Measurements from ENCODE around the gene KIF26B.
"Not testable (repeated sequence)": the region's sequence is repeated elsewhere in the genome, so short reads cannot be mapped to it uniquely, and the experiment has no call there.

The KIF26B gene

DNA sequence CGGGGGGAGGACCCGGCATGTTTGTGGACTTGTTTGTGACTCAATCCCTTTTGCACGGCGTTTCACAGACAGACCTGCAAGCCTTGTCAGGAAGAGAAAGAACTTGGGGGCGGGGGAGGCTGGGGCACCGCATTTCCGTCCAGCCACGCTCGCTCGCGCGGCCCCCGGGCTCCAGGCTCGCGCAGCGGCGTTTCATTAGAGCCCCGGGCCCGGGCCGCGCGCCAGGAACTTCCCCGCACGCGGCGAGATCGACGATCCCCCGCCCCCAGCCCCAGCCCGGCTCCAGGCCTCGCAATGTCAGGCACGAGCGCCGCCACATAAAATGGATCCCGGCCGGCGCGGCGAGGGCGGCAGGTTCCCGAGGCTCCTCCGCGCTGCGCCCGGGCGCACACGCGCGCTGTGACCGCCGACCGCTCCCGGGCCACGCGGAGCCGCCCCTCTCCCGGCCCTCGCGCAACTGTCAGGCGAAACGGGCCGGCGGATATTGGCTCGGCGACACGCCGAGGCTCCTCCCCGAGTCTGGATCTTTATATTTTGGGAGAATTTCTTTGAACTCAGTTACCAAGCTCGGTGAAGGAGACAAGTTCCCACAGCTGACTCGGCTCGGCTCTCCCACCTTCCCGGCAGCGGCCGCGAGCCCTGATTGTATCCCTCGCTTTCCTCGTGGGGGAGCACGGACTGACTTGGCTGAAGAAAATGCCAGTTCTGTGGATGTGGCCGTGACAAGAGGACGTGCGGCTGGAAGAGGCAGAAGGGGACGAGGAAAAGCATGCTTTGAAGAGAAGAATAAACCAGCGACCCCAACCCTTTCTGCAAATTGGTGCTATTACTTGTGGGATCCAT, at the start of gene KIF26B:
Gene KIF26B, plus strand, starts transcription at position 557 of the 843 bp plus-strand sequence. CDS start 440 bp downstream, outside the sequence.
- peak; percentile 51 for DNase-seq

DNA sequence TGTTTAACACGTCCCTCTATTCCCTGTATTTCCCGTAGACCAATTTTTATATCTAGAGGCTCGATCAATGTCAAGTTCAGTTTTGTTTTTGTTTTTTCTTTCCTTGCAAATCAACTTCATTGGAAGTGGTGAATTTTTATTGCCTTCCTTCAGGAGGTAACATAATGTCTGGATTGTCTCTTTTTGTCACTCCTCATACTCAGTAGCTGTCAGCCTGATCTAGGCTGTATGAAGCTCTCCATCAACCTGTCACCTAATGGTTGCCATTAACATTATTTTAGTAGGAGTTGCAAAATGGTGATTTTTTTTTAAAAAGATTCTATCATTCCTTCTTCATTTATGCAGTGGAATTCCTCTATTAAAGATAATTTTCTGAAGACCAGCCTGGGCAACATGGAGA, 49.7 kb upstream of the KIF26B start:
- no peak for DNase-seq

DNA sequence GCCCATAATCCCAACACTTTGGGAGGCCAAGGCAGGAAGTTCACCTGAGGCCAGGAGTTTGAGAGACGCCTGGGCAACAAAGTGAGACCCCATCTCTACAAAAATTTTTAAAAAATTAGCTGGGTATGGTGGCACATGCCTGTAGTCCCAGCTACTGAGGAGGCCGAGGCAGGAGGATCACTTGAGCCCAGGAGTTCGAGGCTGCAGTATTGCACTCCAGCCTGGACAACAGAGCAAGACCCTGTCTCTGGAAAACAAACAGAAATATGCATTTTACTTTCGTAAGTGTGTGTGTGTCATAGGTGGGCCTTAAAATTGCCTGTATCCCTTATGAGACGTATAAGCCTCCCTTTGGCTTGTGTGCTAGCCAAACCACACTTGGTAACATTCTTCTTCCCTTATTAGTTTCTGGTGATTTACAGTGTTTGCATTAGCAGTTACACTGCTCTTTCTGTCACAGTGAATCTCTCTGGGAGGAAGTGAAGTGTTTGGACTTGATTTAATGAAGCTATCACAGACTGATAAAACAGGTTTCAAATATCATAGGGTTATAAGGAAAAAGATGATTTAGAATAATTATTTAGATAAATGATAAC, 48.9 kb upstream of the KIF26B start:
- no peak for DNase-seq

DNA sequence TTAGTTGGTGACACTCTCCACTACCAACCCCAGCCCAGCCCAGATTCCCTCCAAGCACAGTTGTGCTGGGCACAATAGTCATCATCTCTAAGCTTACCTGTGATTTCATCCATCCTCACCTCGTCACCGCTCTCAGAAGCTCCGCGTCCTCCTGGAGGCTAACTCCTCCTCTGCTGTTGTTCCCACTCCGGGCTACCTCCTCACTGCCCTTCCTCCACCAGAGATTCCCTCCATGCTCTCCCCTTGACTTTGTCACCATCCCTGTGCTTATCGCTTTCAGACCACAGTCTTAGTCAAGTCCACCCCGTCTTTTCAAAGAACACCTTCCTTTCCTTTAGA, 47.0 kb upstream of the KIF26B start:
- no peak for DNase-seq

DNA sequence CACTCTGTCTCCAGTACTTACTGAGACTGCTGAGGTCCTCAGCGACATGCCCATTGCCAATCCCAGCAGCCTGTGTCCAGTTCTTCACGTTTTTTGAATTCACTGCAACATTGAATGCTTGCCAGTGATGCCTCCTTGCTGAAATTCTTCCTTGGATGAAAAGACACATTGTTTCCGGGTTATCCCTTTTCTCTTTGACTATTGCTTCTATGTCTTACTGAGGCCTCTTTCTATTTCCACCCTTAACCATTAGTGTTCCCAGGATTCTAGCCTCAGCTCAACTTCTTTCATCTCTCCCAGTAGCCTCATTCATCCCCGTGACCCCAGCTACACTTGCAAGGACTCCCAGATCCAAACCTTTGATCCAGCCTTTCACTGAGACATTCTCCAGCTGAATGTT, 46.5 kb upstream of the KIF26B start:
- DNase-seq: no peak

DNA sequence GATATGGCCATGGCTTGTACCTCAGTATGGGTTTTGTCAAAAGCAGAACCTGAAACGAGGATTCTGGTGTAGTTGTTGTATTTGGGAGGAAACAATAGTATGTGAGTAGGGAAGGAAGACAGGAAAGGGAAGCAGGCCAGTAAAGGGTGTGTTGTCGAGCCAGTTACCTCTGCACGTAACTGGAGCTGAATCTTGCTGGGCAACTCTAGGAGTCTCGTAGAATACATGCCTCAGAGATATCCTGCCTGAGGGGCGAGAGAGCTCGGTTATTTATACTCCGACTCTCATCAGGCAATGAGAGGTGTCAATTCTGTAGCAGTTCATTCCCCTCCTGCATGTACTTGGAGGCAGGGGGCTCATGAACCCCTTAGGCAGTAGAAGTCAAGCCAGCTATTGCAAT, 45.9 kb upstream of the KIF26B start:
- DNase-seq: no peak

DNA sequence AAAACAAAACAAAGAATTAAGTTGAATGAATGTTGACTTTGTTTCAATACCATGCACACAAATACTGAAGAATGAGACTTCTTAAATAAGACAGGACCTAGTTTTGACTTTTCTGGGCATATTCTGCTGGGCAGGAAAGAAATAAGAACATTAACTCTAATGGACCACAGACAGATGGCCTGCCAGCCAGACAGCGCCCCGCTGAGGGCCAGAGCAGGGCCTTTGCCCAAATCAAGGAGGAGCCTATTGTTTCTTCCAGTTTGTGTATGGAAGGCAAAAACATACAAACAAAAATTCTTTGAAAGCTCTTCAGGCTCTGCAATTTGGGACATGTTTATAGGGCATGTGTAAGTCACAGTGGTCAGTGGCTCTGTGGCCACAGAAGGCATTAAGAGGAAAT, 44.4 kb upstream of the KIF26B start:
- DNase-seq: no peak

DNA sequence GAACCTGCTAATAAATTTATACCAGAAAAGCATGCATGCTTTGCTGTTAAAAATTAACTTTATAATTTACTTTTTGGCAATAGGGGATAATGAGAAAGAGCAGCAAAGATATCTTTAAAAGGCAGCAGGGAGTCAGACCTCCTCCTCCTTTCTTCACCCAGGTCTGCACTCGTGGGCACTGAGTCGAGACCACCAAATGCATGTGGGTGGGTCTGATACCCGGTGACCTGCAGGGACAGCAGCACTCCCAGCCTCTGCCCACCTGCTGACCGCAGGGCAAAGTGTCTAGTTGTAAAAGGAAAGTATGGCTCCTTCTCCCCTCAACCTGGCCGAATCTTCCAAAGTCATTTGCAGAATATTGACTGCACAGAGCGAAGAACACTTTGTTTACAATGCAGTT, 43.7 kb upstream of the KIF26B start:
- no peak for DNase-seq

DNA sequence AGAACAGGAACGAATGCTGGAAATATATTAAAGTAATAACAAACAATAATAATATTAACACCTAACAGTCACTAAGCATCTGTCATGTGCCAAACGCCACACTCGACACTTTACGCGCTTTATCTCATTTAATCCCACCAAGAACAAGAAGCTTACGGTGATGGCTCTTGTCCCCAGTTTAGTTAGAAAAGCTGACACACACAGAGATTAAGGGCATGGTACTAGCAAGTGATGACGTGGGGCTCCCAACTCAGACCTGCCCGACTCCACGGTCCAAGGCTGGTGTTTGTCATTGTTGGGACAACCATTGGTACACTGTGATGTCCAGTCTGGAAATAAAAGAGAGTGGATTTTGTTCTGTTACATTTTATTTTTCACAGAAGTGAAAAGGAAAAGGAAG, 41.1 kb upstream of the KIF26B start:
- DNase-seq: no peak

DNA sequence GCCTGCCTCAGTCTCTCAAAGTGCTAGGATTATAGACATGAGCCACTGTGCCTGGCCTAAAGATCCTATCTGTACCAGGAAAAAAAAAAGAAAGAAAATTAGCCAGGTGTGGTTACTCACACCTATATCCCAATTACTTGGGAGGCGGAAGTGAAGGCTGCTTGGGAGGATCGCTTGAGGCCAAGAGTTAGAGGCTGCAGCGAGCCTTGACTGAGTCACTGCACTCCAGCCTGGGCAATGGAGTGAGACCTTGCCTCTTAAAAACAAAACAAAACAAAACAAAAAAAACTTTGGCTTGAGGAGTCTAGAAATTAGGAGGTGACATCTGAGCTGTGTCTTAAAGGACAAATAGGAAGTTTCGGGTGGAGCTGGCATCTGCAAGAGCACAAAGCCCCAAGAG, 38.7 kb upstream of the KIF26B start:
- DNase-seq: no peak

DNA sequence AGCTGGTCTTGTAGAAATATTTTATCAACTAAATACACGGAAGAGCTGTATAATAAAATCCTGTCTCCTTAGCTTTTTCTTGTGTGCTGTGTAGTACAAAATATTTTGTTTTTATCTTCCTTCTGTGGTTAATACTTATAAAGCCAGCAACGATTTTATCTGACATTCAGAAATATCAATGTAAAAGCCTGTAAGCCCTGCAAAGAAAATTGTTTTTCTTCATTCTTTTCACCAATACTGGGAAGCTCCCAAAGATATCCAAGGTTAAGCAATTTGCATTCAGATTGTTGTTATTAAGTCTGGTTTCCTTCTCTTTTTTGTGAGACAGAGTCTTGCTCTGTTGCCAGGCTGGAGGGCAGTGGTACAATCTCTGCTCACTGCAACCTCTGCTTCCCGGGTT, 38.0 kb upstream of the KIF26B start:
- DNase-seq: no peak

DNA sequence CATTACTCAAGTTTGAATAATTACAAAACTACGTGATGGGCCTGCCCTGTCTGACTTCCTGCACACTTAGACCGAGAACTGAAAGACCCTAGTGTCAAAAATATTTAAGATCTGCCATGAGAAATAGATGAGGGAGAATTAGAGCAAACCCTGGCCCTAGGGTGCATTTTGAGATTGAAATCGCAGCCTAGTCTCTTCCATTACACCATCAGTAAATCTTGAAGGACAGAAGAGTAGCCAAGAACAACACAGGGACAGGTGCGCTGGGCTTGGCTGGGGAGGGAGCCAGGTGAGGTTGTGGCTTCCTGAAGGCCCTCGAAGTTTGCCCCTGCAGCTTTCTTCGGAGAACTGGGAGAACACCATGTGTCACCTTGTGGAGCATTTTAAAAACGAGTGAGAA, 36.7 kb upstream of the KIF26B start:
- DNase-seq: no peak

DNA sequence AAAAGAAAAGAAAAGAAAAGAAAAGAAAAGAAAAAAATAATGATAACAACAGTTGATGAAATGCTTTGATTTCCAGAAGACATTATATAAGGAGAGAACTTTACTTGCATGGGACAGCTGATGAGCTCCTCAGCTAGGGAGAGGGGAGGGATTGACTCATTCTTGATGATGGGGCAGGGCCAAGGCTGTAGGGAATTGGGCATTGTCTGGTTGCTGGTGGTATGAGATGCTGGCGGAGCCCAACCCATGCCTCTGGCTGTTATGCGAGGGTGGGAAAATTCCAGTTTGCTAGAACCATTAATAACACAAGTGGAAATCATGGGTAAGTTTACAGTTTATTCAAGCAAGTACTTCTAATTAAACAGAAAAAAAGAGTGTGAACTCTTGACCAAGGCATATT, 36.0 kb upstream of the KIF26B start:
- no peak for DNase-seq

DNA sequence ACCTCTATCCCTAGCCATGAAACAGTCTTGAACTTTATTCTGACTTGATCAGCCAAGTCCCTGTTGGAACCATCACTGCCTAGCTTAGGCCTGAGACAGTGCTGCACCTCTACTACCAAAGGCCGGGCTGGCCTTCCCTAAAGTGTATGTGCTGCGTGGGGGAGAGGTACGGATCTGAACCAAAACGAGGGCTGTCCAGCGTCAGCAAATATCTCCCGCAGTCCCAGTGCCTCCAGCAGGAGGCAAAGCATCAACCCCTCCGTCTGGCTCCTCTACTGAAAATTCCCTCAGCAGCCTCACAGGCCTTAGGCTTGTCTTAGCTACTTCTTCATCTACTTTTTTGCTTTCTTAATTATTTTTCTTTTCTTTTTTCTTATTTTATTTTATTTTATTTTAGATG, 33.3 kb upstream of the KIF26B start:
- DNase-seq: no peak

DNA sequence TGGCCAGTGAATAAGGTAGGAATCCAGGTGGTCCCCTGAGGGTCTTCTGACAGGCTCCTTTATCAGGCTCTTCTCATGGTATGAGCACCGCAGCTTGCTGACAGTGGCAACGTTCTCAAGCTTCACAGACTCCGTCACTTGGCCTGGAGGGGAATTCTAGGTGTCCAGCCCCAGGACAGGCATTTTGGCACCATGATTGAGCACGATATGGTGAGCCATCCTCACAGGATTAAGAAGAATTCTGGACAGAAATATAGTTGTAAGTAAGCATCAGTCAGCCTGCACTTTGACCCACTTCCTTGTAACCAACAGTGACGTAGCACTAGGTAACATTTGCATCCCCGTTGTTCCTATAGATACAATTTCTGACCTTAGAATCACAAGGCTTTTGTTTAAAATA, 30.5 kb upstream of the KIF26B start:
- no peak for DNase-seq

DNA sequence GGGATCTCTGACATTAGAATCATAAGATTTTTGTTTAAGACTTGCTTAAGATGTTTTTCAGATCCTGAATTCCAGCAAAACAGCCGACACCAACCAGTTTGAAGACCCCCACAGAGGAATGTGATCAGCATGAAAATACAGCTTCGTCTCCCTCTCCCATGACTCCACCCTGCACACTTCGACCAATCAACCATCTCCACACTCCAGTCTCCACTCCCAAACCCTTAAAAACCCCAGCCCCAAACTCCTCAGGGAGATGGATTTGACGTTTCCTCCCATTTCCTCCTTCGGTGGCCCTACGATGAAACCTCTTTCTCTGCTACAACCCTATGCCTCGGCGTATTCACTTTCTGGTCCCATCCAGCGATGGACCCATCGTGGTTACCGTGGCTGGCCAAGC, 30.1 kb upstream of the KIF26B start:
- DNase-seq: no peak

DNA sequence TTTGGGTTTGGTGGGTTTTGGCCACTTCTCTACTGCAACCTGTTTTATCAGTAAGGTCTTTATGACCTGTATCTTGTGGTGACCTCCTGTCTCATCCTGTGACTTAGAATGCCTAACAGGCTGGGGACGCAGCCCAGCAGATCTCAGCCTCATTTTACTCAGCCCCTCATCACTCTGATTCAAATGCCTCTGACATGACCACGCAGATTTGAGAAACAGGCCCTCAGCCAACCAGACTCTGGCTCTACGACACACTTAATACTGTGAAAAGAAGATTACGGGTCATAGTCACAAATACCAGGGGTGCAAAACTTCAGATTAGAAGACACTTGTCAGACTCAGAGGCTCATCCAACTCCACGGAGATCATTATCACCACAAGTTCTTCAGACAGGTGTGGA, 28.3 kb upstream of the KIF26B start:
- DNase-seq: no peak

DNA sequence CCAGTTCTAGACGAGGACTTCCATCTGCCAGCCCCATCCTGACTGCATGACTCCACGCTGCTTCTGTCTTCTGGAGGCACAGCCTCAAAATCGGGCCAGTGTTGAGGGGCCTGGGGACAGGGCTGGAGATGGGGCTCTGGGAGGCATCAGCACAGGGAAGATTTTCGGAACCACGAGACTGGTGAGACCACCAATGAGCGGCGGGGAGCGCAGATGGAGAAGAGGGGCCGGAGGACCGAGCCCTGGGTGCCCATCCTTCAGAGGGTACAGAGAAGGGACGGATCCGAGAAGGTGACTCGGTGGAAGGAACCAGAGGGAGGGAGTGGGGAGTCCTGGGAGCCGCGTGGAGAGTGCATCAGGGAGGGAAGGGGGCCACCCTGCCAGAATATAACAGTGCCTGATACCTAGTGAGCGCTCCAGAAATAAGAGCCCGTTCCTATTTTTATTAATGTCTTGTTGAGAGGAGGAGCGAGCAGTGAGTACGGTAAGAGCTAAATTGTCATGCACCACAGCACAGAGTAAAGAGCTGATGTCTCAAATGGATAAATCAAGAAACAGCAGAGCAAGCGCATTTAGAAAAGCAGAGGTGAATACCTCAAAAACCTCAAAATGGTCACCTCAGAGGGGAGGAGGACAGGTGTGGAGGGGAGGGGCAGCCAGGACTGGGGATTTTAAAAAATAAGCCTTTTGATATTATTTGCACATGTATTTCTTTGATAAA, 26.2 kb upstream of the KIF26B start:
- no peak for DNase-seq

DNA sequence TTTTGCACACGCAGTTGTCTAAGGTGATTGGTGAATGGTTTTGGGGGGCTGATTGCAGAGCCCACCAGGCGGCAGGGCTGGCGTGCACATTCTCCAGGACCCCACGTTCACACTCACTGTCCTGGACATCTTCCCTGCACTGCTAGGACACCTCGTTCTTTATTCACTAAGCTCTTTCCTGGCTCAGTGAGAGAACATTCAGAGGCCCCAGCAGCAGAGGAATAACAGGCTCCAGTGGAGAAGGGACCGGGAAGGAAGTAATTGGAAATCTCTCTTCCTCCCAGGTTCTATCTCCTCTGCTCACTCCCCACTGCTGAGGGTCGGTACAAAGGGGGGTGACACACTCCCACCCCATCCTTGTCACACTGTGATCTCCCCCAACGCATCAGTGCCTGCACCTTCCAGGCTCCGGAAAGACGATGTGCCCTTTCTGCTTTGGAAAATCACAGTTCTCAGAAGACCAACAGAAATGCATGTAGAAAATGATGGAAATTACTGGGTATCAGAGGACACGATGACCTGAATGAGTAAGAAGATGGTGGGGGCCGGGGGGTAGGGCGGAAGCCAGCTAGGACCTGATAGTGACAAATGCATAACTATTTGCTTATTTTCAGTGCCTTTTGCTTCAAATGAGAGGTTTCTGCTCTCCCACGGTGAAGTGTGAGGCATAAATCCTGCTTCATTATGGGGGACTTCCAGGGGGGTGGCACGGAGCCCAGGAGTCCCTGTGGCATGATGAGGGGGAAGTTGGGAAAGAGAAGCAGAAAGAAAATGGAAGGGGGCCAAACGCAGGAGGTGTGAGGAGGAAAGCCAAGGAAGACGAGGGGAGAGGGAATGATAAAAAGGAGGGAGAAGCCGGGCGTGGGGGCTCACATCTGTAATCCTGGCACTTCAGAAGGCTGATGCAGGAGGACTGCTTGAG, 25.2 kb upstream of the KIF26B start:
- no peak for DNase-seq

DNA sequence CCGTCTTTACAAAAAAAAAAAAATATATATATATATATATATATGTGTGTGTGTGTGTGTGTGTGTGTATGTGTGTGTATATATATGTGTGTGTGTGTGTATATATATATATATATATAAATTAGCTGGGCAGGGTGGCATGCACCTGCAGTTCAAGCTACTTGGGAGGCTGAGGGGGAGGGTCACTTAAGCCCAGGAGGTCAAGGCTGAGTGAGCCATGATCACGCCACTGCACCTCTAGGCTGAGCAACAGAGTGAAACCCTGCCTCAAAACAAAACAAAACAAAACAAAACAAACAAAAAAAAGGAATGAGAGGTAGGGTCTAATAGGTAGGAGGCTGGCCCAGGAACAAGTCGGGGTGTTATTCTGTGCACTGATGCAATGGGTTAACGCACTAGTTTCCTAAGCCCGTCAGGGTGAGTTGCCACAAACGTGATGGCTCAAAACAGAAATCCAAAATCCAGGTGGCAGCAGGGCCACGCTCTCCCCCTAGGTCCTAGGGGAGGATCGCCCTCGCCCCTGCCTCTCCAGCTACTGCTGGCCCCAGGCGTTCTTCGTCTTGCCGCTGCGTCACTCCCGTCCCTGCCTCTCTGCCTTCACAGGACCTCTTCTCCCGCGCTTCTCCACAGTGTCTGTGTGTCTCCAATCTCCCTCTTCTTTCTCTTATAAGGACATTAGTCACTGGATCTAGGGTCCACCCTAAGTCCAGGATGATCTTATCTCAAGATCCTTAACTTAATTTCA, 24.3 kb upstream of the KIF26B start:
- not testable (repeated sequence) for DNase-seq

DNA sequence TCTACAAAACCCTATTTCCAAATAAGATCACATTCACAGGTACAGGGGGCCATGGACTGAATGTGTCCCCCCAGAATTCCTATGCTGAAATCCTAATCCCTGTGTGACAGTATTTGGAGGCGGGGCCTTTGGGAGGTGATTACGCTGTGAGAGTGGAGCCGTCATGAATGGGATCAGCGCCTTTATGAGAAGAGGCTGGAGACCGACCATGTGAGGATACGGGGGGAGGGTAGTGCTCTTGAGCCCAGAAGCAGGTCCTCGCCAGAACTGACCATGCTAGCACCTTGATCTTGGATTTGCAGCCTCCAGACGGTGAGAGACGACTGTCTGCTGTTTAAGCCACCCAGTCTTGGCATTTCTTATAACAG, 23.8 kb upstream of the KIF26B start:
- DNase-seq: no peak

DNA sequence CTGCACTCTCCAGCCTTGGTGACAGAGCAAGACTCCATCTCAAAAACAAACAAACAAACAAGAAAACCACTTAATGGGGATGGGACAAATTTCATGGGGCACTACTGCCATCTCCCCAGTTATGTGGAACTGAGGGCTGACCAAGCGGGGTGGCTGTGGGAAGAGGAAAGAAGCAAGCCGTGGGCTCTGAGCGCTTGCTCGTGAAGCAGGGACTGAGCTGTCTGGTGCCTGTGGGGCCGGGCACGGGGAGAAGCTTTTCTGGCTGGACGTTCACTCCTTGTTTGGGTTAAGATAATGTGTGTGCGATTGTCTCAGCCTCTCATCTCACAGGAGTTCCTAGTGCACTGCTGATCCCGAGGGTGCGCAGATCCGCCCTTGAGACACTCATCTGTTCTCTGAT, 22.0 kb upstream of the KIF26B start:
- DNase-seq: no peak

All from stimulated activated CD8-positive, alpha-beta memory T cell treated with anti-CD3 and anti-CD28 coated beads, Interleukin-4, amount 100 ng/mL, for 48 hours (primary cell).